ENCODE data around the gene FETUB. TPM values are rescaled to one million over a fixed set of nuclear protein-coding genes. Genes with fewer than 3 reads are reported as not detected.
"Not testable (repeated sequence)": the region's sequence is repeated elsewhere in the genome, so short reads cannot be mapped to it uniquely, and the experiment has no call there.

FETUB gene
- total RNA-seq, 3 donors from 2014 or later (not counting 1 experiment from before 2014, with no cell fraction given) = not detected

DNA sequence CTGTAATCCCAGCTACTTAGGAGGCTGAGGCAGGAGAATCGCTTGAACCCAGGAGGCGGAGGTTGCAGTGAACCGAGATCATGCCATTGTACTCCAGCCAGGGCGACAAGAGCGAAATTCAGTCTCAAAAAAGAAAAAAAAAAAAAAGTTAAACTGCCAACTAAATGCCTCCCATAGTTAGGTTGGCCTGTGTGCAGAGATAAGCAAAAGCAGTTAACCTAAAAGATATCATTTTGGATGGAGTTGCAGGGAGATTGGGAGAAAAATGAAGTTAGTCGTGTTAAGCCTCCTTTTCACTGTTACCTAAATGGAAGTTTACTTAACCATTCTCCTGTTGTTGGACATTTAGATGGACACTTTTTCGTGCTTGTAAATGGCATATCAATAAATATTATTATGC is 11.4 kb upstream of the FETUB start:
- no peak for DNase-seq
- H3K4me1 Mint-ChIP-seq = no peaks in the 10 kb centered on the region
- Histone ChIP-seq H3K4me1 (ENCODE audit: control insufficient read depth, insufficient read depth, low read length) (no peaks in the 10 kb centered on the region), H3K9me3 (ENCODE audit: control insufficient read depth, insufficient read depth, low read length) (no peaks in the 10 kb centered on the region), H3K4me3 (ENCODE audit: low read length) (no peak overlapping the region), H3K27me3 (ENCODE audit: control insufficient read depth, insufficient read depth, low read length) (no peaks in the 10 kb centered on the region), H3K36me3 (ENCODE audit: control insufficient read depth, insufficient read depth, low read length) (no peaks in the 10 kb centered on the region), H3K27ac (ENCODE audit: low read length) (no peak overlapping the region)
- no peak for TF ChIP-seq CTCF (IDR thresholded peaks at IDR 0.05)
- H3K4me3 Mint-ChIP-seq = no peak overlapping the region
- peaks cover 11 to 12% of the 10 kb centered on the region in 2 donors for H3K27me3 Mint-ChIP-seq (ENCODE audit: low read depth in 2 of 2)
- intact Hi-C loops (cut with micrococcal nuclease) = no loop called here
- no peak overlapping the region for H3K27ac Mint-ChIP-seq
- ATAC-seq = no peak
- H3K9me3 Mint-ChIP-seq = no peaks in the 10 kb centered on the region
- WGBS (ENCODE audit: insufficient coverage) = 100% methylated on average over 3 of the region's 7 CpGs
- no peaks in the 10 kb centered on the region for H3K36me3 Mint-ChIP-seq

GRCh38 chr3:186630950-186631641 is 9.1 kb upstream of the FETUB start:
- Histone ChIP-seq H3K27ac (ENCODE audit: low read length) (no peak overlapping the region), H3K4me1 (ENCODE audit: control insufficient read depth, insufficient read depth, low read length) (no peaks in the 10 kb centered on the region), H3K27me3 (ENCODE audit: control insufficient read depth, insufficient read depth, low read length) (no peaks in the 10 kb centered on the region), H3K9me3 (ENCODE audit: control insufficient read depth, insufficient read depth, low read length) (no peaks in the 10 kb centered on the region), H3K4me3 (ENCODE audit: low read length) (no peak overlapping the region), H3K36me3 (ENCODE audit: control insufficient read depth, insufficient read depth, low read length) (no peaks in the 10 kb centered on the region)
- intact Hi-C loops (cut with micrococcal nuclease) = no loop called here
- Mint-ChIP-seq H3K4me1 (no peaks in the 10 kb centered on the region), H3K36me3 (no peaks in the 10 kb centered on the region), H3K27ac (no peak overlapping the region), H3K27me3 (ENCODE audit: low read depth in 2 of 2) (peaks cover 20 to 25% of the 10 kb centered on the region in 2 donors), H3K9me3 (no peaks in the 10 kb centered on the region), H3K4me3 (no peak overlapping the region)
- no peak for TF ChIP-seq CTCF (IDR thresholded peaks at IDR 0.05)
- 81% methylated on average over 6 of the region's 6 CpGs for WGBS (ENCODE audit: insufficient coverage)
- no peak for ATAC-seq
- DNase-seq = no peak

- Histone ChIP-seq H3K36me3 (ENCODE audit: control insufficient read depth, insufficient read depth, low read length) (no peaks in the 10 kb centered on the region), H3K4me1 (ENCODE audit: control insufficient read depth, insufficient read depth, low read length) (no peaks in the 10 kb centered on the region), H3K27me3 (ENCODE audit: control insufficient read depth, insufficient read depth, low read length) (no peaks in the 10 kb centered on the region), H3K4me3 (ENCODE audit: low read length) (no peak overlapping the region), H3K9me3 (ENCODE audit: control insufficient read depth, insufficient read depth, low read length) (no peaks in the 10 kb centered on the region), H3K27ac (ENCODE audit: low read length) (no peak overlapping the region)
- ATAC-seq (no peak), DNase-seq (no peak)
- no peak for TF ChIP-seq CTCF (IDR thresholded peaks at IDR 0.05)
- H3K4me3 Mint-ChIP-seq = no peak overlapping the region
- no peaks in the 10 kb centered on the region for H3K9me3 Mint-ChIP-seq
- no peaks in the 10 kb centered on the region for H3K4me1 Mint-ChIP-seq
- H3K27me3 Mint-ChIP-seq (ENCODE audit: low read depth in 2 of 2) = peaks cover 25 to 26% of the 10 kb centered on the region in 2 donors
- H3K27ac Mint-ChIP-seq = no peak overlapping the region
- H3K36me3 Mint-ChIP-seq = no peaks in the 10 kb centered on the region
- intact Hi-C loops (cut with micrococcal nuclease) = no loop called here
Observed at GRCh38 chr3:186633481-186633880, 6.7 kb upstream of the FETUB start.

GRCh38 chr3:186634207-186634606 is 6.0 kb upstream of the FETUB start:
- H3K4me1 Mint-ChIP-seq; H3K4me3 ChIP-seq (ENCODE audit: low read length); DNase-seq; H3K27ac ChIP-seq (ENCODE audit: low read length); intact Hi-C loops (cut with micrococcal nuclease); H3K4me3 Mint-ChIP-seq; H3K36me3 ChIP-seq (ENCODE audit: control insufficient read depth, insufficient read depth, low read length); H3K27me3 ChIP-seq (ENCODE audit: control insufficient read depth, insufficient read depth, low read length); H3K9me3 ChIP-seq (ENCODE audit: control insufficient read depth, insufficient read depth, low read length); H3K9me3 Mint-ChIP-seq; H3K36me3 Mint-ChIP-seq; H3K4me1 ChIP-seq (ENCODE audit: control insufficient read depth, insufficient read depth, low read length); ATAC-seq; H3K27ac Mint-ChIP-seq: not testable (repeated sequence)
- 100% methylated on average over 4 of the region's 5 CpGs for WGBS (ENCODE audit: insufficient coverage)
- H3K27me3 Mint-ChIP-seq (ENCODE audit: low read depth in 2 of 2) = peaks cover 30 to 33% of the 10 kb centered on the region in 2 donors

All from natural killer cell (primary cell).